Effector CD8-positive, alpha-beta T cell (primary cell): ENCODE data around the gene ING2.
A peak's percentile ranks its signal among the peaks of the same experiment; 100 is the strongest.

Source experiments
- DNase-seq: peaks from one replicate; lab custom pipeline; 2025; lab: John Stamatoyannopoulos, UW

ING2 gene

DNA sequence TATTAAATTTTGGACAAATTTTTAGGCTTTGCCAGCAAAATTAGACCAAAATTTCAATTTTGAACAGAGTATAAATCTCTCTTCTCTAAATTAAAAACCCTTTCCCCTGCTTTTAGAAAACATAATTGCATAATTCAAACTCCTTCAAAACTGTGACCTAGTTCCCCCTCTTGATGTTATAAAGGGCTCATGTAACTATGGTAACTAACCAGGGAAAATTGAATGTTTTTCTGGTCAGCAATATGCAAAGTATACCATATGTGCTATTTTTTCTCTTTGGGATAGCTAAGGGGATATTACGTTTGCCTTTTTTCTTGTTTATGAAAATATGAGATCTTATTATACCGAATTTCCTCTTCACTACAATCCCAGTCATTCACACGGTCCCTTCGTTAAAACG, 5.1 kb upstream of the ING2 start:
- no peak for DNase-seq

DNA sequence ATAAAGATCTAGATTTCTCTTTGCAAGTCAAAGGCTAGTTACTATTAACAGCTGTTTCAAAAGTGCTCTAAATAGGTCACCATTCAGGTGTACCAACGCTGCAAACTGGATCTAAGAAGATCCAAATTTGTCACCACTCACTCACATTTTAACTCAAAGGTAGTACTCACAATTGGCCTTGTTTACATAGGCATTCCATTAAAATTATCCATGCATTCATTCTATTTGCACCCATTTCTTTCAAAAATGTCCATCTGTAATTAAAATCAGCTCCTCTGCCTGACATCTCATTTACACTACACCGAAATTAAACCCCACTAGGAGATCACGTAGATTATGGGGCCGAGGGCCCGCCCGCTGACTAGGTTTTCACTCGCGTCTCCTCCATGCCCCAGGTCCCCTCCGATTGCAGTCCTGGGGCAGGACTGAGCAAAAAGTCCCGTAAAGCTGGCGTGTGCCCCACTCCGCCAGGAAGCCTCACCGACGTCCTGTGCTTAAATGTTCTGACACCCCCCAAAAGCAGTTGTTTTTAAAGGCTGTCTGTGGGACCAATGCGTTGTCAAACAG, 1.3 kb upstream of the ING2 start:
- no peak for DNase-seq

DNA sequence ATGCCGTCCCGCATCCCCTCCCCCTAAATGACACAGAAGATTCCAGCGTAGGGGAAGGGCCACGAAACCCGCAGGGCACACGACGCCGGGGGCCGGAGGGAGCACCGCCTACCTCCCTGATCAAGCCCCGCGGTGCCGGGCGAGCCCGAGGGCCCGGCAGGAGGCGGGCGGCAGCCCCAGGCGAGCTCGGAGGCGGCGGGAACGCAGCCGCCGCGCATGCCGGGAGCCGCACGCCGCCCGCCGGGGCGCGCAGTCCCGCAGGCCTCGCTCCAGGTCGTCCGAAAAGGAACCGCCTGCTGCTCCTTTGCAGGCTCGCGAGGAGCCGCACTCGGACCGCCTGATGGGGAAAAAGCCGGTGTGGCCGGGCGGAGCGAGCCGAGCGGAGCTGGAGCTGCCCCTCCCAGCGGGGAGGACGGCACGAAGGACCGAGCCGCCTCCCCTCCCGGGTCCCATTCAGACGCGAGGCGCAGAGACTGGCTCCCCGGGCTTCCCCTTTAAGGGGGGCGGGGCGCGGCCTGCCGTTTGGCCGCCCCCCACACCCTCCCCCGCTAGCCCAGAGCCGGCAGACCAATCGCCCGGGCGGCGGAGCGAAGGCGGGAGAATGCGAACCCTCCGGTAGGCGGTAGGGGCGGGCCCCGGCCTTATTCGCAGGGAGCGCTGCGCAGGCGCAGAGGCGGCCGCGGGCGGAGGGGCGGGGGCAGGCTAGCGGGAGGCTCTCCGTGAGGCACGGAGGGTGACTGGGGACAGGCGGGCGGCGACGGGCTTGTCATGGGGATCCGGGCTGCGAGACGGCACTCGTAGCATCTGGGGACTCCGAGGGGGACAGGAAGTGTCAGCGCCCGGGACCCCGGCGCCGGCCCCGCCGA, 561 bp upstream of the ING2 start:
- DNase-seq = peak; percentile 99

DNA sequence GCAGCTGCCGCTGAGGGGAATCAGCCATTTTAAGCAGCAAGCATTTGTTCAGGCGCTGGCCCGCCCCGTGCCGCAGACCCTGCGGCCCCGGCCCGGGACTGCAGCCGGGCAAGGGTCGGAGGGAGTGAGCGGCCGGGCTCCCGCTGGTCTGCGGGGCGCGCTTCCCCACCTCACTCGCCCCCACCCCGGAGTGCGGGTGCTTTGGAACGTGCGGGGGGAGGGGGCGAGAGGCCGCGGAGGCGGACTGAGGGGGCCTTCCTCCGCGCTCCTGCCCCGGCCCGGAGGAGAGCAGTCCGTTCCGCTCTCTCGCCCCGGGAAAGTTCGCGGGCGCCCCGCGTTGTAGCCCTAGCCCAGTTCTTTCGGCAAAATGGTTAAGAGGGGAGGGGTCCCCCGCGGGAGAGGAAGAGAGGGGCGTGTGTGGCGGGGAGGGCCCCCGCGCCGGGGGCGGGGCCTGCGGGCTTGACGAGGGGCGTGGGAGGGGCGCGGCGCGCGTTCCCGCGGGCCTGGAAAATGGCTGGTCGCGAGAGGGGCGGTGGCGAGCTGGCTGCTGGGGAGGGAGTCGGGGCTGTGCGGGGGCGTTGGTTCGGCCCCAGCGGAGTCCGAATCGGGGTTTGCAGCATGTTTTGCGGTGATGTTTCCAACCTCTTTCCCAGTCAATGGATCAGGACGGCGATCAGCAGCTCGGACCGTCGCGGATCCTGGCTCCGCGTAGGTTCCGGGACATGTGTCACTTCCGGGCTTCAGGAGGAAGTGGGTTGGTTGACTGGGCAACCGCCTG, 942 bp downstream of the ING2 start:
- peak; percentile 77 for DNase-seq

DNA sequence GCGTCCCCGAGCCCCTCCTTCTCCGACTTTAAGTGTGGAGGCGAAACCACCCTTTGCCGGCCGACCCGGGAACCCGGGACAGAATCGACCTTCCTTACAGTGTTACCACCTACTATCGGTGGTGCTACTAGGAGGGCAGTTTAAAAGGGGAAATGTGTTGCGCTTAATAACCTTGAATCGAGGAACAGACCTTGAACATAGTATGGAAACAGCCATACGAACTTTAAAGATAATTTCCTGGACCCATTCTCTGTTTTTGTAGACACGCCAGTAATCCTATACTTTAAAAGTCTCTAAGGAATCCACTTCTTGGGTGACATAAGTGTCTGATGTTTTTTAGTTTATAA, 1.5 kb downstream of the ING2 start:
- DNase-seq = no peak

DNA sequence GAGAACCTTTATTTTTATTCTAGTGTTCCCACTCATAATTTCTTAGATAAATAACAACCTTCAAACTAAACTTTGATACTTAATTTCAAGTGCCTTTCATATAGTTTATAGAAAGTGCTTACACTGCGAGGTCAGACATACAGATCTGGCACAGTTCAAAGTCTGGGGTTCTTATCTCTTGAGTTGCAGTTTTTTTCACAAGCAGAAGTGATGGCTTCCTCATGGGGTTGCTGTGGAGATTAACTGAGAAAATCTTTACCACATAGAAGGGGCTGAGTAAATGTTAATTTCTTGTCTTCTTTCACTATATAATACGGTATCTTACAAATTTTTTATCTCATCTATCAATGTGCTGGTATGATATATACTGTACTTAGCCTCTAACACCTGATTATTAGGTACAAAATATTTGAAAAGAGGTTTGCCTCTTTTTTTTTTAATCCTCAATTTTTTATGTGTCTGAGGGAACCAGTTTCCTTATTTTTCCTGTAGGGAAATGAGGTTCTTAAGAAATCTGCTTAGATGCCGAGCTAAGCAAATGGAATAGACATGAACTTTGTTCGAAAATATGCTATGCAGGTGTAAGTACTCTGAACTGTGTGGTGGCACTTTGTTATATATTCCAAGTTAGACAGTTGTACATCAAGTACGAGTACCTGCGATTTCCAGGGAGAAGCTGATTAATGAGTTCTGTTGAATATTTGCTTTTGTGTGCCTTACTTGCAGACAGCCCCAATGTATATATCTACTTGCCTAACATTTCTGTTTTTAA, 3.3 kb downstream of the ING2 start:
- DNase-seq = no peak

DNA sequence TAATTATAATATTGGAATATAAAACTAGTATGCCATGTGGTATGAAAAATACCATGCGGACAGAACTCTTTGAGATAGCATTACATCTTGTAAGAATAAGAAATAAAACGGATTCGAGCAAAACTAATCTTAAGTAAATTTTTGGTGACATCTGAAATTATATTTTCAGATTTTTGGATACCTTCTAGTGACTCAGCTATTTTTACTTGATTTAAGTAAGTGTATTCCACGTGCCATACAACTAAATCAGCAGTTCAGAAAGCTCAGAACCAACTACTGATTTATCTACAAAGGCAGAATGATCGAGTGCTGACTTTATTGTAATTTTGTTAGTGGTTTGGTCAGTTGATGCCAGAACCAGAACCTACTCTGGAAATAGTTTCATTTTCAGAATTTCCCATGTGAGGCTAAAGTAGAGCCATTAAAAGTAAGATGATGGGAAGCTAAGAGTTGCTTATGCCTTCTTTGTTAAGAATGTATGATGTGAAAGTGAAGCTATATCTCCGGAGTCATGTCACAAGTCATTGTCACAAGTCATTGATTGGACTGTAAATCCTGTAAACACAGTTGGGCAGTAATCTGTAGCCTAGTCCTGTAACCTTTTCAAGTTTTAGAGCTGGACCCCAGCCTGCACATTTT, 4.0 kb downstream of the ING2 start:
- no peak for DNase-seq

DNA sequence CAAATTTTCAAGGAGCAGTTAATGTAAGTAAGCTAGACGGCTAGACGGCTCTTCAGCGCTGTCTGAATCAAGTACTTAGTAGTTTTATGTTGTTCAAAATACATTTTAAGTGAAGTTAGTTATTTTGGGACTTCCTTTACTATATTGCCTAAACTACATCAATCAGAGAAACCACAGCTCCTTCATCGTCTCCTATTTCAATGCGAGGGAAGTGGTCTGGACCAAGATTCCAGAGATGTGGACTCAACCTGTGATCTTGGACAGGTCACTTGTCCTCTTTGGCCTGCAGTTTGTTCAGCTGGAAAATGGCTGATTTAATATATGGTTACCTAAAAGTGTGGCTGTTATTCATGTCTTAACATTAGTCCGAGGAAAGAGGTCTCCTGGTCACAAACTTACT, 10.6 kb downstream of the ING2 start:
- DNase-seq = no peak

DNA sequence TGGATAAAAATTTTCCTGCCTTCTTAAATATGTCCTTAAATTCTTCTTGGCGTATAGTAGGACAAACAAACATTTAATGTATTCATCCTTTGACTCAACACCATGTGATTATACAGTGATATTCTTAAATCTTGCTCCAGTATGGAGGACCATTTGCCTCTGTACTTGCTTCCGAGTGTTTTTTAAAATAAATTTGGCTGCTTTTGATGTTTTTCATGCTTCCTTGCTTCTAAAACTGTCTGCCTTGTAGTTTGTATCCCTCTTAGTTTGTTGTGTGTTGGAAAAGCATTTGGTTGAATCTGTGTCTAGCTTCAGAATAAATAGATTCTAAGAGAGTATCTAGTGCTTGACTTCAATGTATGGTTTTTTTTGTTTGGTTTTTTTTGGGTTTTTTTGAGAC, 12.3 kb downstream of the ING2 start:
- DNase-seq = no peak

DNA sequence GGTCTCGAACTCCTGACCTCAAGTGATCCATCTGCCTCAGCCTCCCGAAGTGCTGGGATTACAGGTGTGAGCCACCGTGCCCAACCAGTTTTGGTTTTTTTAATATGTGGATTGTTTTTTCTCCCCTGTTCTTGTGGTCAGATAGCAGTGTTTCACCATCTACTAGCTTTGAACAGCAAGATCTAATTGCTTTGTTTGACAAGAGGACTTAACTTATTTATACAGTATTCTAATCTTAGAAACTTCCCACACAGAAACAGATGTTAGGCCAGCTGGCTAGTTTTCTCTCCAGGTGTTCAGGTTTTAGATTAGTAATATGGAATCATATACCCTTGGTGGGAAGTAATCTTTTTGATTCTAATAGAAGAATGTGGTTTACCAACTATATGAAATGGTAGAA, 12.9 kb downstream of the ING2 start:
- no peak for DNase-seq

DNA sequence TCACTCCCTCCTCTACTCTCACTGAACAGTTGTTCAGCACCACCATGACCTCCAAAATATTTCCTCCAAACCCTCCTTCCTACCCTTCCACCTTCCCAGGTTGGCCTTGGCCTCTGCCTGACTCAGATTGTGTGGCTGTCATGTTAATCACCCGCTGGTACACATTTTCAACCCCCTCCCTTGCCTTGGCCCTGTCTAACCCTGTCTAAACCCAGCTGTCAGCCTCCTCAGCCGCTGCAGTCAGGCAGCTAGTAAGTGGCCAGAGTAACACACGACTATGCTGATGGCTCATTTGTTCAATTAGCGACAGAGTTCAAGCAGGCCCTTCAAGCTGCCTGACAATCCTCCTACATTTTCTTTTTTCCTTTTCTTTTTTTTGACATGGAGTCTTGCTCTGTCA, 18.0 kb downstream of the ING2 start:
- no peak for DNase-seq

DNA sequence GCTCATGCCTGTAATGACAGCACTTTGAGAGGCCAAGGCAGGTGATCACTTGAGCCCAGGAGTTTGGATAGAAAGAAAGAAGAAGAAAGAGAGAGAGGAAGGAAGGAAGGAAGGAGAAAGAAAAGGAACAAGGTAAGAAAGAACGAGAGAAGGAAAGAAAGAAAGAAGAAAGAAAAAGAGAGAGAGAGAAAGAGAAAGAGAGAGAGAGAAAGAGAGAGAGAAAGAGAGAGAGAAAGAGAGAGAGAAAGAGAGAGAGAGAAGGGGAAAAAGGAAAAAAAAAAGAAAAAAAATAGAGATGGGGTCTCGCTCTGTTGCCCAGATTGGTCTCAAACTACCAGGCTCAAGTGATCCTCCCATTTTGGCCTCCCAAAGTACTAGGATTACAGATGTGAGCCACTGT, 22.5 kb downstream of the ING2 start:
- no peak for DNase-seq

DNA sequence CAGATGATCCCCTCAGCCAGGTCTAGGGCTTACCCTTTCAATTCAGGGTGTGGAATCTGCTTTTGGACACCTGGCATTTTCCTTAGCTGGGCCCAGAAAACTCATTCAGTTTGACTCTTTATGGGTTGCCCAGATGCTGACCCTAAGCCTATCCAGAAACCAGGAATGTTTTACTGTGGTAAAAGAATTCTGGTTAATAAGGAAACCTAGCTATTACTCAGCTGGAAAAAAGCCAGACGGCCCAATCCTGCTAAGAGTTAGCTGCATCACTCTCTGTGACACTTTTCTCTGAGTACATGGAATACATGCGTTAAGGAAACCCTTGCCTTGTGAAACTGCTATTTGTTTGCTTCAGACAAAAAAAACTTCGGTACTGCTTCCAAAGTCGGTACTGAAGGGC, 28.0 kb downstream of the ING2 start:
- DNase-seq = no peak

DNA sequence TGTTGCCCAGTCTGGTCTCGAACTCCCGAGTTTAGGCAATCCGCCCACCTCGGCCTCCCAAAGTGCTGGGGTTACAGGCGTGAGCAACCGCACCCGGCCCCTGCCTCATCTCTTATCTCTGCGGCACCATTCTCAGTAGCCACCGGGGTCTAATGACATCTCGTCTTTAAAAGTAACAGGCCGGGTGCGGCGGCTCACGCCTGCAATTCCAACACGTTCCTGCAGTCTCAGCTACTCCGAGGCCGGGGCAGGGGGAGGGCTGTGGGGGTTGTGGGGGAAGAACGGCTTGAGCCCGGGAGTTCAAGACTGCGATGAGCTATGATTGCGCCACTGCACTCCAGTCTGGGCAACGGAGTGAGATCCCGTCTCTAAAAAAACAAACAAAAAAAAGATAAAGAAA, 28.8 kb downstream of the ING2 start:
- DNase-seq = no peak

DNA sequence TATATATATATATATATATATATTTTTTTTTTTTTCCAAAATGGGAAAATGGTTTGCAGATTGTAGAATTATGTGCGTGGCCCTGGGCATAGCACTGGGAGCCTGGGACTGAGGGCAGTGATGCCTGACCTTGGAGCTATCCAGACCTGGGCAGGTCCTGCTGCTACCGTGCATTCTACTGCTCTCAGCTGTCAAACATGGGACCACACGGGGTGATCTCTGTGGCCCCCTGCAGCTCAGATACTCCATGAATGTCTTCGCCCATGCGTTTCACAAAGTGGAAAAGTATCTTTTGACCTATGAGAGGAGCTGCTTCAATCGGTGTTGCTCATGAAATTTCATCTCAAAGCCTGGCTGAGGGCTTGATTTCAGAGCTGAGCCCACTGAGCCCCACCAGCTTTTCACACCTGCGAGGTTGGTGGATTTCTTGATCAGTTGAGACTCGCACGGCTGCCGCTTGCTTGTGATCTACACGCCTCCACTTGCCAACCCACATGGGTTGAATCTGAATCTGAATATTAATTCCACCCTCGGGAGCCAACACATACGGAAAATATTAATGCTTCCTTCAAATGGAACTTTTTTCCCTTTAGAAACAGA, 35.7 kb downstream of the ING2 start:
- no peak for DNase-seq

DNA sequence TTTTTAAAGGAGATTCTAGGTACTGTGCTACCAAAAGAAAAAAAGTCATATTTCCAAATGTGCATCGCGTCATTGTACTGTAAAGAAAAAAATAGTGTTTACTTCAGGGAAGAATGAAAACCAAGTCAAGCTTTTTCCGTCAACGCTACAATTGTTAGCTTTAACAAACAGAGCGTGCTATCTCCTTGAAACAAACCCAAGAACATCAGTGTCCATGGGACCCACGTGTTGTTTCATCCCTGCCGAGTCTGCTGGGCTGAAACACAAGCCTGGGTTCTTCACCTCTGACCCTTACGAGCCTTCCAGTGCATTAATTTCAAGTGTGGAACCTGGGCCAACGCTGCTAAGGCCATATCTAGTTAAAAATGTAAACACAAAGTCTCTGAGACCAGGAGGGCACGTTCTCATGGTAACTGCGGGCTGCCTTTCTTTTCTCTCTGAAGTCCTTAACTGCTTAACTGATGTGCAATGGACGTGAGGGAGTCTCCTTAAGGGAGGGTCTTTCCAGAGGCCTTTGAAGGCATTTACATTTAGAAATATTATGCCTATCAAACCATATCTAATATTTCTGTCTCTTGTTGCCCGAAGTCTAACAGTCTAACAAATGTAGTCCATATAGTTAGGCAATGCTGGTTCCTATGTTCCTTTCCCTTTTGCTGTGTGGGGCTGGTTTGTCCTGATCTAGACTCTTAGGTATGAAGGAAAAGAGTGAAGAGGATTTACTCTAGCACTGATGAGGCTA, 36.3 kb downstream of the ING2 start:
- DNase-seq = no peak

DNA sequence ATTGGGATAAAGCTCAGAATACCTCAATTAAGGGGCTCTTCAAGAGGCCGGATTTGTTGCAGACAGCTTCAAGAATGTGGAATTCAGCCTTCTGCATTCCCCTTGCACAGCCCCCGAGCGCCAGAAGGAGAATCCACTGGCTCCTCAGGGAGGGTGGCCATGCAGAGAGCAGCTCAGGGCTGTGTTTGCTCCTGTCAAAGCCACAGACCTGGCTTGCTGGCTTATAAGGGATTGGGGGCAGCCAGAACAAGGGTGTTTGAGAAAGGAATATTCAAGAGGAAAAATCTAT, 36.8 kb downstream of the ING2 start:
- DNase-seq = no peak

DNA sequence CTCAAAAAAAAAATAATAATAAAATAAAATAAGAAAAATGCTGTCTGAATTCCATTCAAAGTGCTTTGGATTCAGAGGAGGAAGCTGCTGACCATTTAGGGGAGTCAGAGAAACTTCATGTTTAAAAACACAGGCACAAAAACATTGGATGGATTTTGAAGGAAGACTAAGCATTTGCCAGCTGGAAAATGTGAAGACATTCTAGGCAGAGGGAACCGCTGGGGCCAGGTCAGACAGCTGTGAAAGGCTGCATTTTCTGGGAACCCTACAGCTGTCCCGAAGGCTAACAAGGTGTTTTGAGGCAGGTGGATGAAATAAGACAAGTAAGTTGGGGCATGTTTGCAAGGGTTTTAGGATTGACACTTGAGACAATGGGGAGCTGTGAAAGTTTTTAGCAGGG, 38.6 kb downstream of the ING2 start:
- no peak for DNase-seq

DNA sequence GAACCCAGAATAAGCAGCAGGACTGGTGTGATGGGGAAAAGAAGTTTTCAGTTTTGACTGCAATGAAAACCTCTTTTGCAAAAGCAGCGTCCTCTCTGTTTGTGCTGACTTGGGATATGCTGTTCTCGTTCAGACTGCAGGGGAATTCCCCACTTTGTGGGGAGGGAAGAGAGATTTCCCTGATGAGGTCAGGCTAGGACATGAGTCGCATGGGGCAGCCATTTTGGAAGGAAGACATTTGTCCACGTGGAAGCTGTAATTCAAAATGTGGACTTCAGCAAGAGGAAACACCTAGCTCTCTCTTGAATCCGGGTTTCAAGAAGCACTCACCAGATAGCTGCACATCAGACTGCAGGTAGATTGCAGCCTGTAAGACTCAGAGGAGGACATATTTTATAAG, 39.3 kb downstream of the ING2 start:
- DNase-seq = no peak

DNA sequence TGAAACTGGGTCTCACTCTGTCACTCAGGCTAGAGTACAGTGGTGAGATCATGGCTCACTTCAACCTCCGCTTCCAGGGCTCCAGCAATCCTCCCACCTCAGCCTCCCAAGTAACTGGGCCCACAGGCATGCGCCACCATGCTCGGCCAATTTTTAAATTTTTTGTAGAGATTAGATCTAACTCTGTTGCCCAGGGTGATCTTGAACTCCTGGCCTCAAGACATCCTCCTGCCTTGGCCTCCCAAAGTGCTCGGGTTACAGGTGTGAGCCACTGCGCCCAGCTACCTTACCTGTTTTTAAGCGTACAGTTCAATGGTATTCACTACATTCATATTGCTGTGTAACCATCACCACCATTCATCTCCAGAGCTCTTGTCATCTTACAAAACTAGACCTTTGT, 41.5 kb downstream of the ING2 start:
- DNase-seq = no peak

DNA sequence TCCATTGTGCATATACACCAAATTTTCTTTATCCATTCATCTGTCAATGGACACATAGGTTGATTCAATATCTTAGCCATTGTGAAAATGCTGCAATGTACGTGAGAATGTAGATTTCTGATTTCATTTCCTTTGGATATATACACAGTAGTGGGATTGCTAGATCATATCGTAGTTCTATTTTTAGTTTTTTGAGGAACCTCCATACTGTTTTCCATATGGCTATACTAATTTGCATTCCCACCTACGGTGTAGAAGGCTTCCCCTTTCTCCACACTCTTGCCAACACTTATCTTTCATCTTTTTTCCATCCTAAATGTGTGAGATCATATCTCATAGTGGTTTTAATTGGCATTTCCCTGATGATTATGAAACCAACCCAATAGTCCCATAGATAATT, 43.4 kb downstream of the ING2 start:
- no peak for DNase-seq
